IPS-20b (cell line): Measurements from ENCODE around the gene DCANP1.

ENCODE experiments used
- H3K27ac ChIP-seq: one replicate; pipeline ENCODE4 v1.5.1; 2013; ENCODE audit warnings: low read length
- H3K27me3 ChIP-seq: 2 replicates; pipeline ENCODE4 v1.6.1; 2013; ENCODE audit warnings: mild to moderate bottlenecking, low read length, inconsistent platforms; ENCODE audit not compliant: insufficient read depth
- H3K36me3 ChIP-seq: 2 replicates; pipeline ENCODE4 v1.6.1; 2013; ENCODE audit warnings: low read depth, mild to moderate bottlenecking, inconsistent platforms, low read length, moderate library complexity; ENCODE audit not compliant: insufficient read depth
- H3K4me1 ChIP-seq: 2 replicates; pipeline ENCODE4 v1.6.1; 2013; ENCODE audit warnings: mild to moderate bottlenecking, control low read depth, inconsistent platforms, low read length, moderate library complexity; ENCODE audit not compliant: insufficient read depth
- H3K4me3 ChIP-seq: 2 replicates; pipeline ENCODE4 v1.5.1; 2013; ENCODE audit warnings: mild to moderate bottlenecking, low read length, inconsistent platforms
- H3K9ac ChIP-seq: 2 replicates; pipeline ENCODE4 v1.6.1; 2013; ENCODE audit warnings: low read depth, mild to moderate bottlenecking, inconsistent platforms, low read length, moderate library complexity
- H3K9me3 ChIP-seq: 2 replicates; pipeline ENCODE4 v1.6.1; 2013; ENCODE audit warnings: mild to moderate bottlenecking, low read depth, low read length, inconsistent platforms; ENCODE audit not compliant: insufficient read depth

The DCANP1 gene

GRCh38 chr5:135462304-135462703, 15.2 kb upstream of the DCANP1 start:
- no peaks in the 10 kb centered on the region for H3K9me3 ChIP-seq
- no peak overlapping the region for H3K27ac ChIP-seq
- no peaks in the 10 kb centered on the region for H3K36me3 ChIP-seq
- H3K4me1 ChIP-seq = peaks cover 16% of the 10 kb centered on the region; the same call in 1 of the 2 replicates
- H3K4me3 ChIP-seq = no peak overlapping the region
- peaks cover 100% of the 10 kb centered on the region for H3K27me3 ChIP-seq
- no peak overlapping the region for H3K9ac ChIP-seq

GRCh38 chr5:135461481-135462151, 14.5 kb upstream of the DCANP1 start:
- Histone ChIP-seq H3K27me3 (peaks cover 100% of the 10 kb centered on the region), H3K9me3 (no peaks in the 10 kb centered on the region), H3K4me3 (no peak overlapping the region), H3K36me3 (no peaks in the 10 kb centered on the region), H3K9ac (no peak overlapping the region), H3K27ac (no peak overlapping the region), H3K4me1 (peaks cover 9% of the 10 kb centered on the region; the same call in 1 of the 2 replicates)

- peaks cover 100% of the 10 kb centered on the region for H3K27me3 ChIP-seq
- no peak overlapping the region for H3K9ac ChIP-seq
- H3K36me3 ChIP-seq = no peaks in the 10 kb centered on the region
- H3K4me1 ChIP-seq = peaks cover under 1% of the 10 kb centered on the region; the same call in 1 of the 2 replicates
- H3K4me3 ChIP-seq = no peak overlapping the region
- H3K9me3 ChIP-seq = no peaks in the 10 kb centered on the region
- H3K27ac ChIP-seq = no peak overlapping the region
These were observed 13.3 kb upstream of the DCANP1 start for GRCh38 chr5:135460246-135461033.

GRCh38 chr5:135458921-135459331, 11.8 kb upstream of the DCANP1 start:
- Histone ChIP-seq H3K9ac (no peak overlapping the region), H3K4me3 (no peak overlapping the region), H3K36me3 (no peaks in the 10 kb centered on the region)

GRCh38 chr5:135458356-135458755, 11.2 kb upstream of the DCANP1 start:
- Histone ChIP-seq H3K4me3 (no peak overlapping the region), H3K9ac (no peak overlapping the region), H3K27ac (no peak overlapping the region), H3K36me3 (no peaks in the 10 kb centered on the region), H3K9me3 (no peaks in the 10 kb centered on the region), H3K27me3 (peaks cover 87% of the 10 kb centered on the region), H3K4me1 (no peaks in the 10 kb centered on the region)

More at GRCh38 chr5:135458921-135459331, 11.8 kb upstream of the DCANP1 start:
- Histone ChIP-seq H3K9me3 (no peaks in the 10 kb centered on the region), H3K4me1 (no peaks in the 10 kb centered on the region), H3K27me3 (peaks cover 93% of the 10 kb centered on the region), H3K27ac (no peak overlapping the region)

GRCh38 chr5:135457424-135458071, 10.4 kb upstream of the DCANP1 start:
- no peak overlapping the region for H3K27ac ChIP-seq
- no peaks in the 10 kb centered on the region for H3K9me3 ChIP-seq
- H3K9ac ChIP-seq = no peak overlapping the region
- peaks cover 83% of the 10 kb centered on the region for H3K27me3 ChIP-seq
- H3K4me3 ChIP-seq = no peak overlapping the region
- no peaks in the 10 kb centered on the region for H3K4me1 ChIP-seq
- no peaks in the 10 kb centered on the region for H3K36me3 ChIP-seq

- no peak overlapping the region for H3K9ac ChIP-seq
- H3K36me3 ChIP-seq = no peaks in the 10 kb centered on the region
- H3K9me3 ChIP-seq = no peaks in the 10 kb centered on the region
- H3K27ac ChIP-seq = no peak overlapping the region
- H3K4me3 ChIP-seq = no peak overlapping the region
- H3K27me3 ChIP-seq = peaks cover 75% of the 10 kb centered on the region
- H3K4me1 ChIP-seq = no peaks in the 10 kb centered on the region
These were observed 9.3 kb upstream of the DCANP1 start for GRCh38 chr5:135456238-135457099.

GRCh38 chr5:135455876-135456237, 8.7 kb upstream of the DCANP1 start:
- no peak overlapping the region for H3K9ac ChIP-seq
- no peaks in the 10 kb centered on the region for H3K9me3 ChIP-seq
- no peak overlapping the region for H3K4me3 ChIP-seq
- H3K4me1 ChIP-seq = no peaks in the 10 kb centered on the region
- peaks cover 72% of the 10 kb centered on the region for H3K27me3 ChIP-seq
- no peaks in the 10 kb centered on the region for H3K36me3 ChIP-seq
- no peak overlapping the region for H3K27ac ChIP-seq

GRCh38 chr5:135454946-135455345, 7.8 kb upstream of the DCANP1 start:
- H3K27me3 ChIP-seq = peaks cover 72% of the 10 kb centered on the region
- H3K9ac ChIP-seq = no peak overlapping the region
- no peaks in the 10 kb centered on the region for H3K4me1 ChIP-seq
- no peak overlapping the region for H3K27ac ChIP-seq
- no peaks in the 10 kb centered on the region for H3K36me3 ChIP-seq
- H3K9me3 ChIP-seq = no peaks in the 10 kb centered on the region
- no peak overlapping the region for H3K4me3 ChIP-seq

GRCh38 chr5:135453613-135454012, 6.5 kb upstream of the DCANP1 start:
- no peaks in the 10 kb centered on the region for H3K9me3 ChIP-seq
- no peaks in the 10 kb centered on the region for H3K4me1 ChIP-seq
- H3K27me3 ChIP-seq = peaks cover 68% of the 10 kb centered on the region
- H3K27ac ChIP-seq = no peak overlapping the region
- no peak overlapping the region for H3K9ac ChIP-seq
- no peak overlapping the region for H3K4me3 ChIP-seq
- H3K36me3 ChIP-seq = no peaks in the 10 kb centered on the region

GRCh38 chr5:135452321-135453030, 5.3 kb upstream of the DCANP1 start, which contains the start of gene TIFAB:
Gene TIFAB (minus strand): TSS chr5:135452351. CDS start chr5:135449939, 2,412 bp downstream.
- Histone ChIP-seq H3K36me3 (no peaks in the 10 kb centered on the region), H3K27ac (no peak within 1 kb of the TSS), H3K4me3 (no peak within 1 kb of the TSS), H3K4me1 (no peaks in the 10 kb centered on the region), H3K27me3 (peaks cover 64% of the 10 kb centered on the region), H3K9ac (no peak within 1 kb of the TSS), H3K9me3 (no peaks in the 10 kb centered on the region)
